KOPT-K1 (cell line): Measurements from ENCODE around the gene WFDC12.
"Not testable (repeated sequence)": the region's sequence is repeated elsewhere in the genome, so short reads cannot be mapped to it uniquely, and the experiment has no call there.

Experiments
- H3K27ac ChIP-seq: fragments of 200-600 bp; sonication (generic); 2 replicates; pipeline ENCODE4 v1.5.1; 2016; ENCODE audit warnings: antibody characterized with exemption, mild to moderate bottlenecking, low read depth, low read length; ENCODE audit not compliant: poor library complexity, severe bottlenecking
- H3K36me3 ChIP-seq: fragments of 200-600 bp; sonication (generic); 2 replicates; pipeline ENCODE4 v1.5.1; 2017; ENCODE audit warnings: antibody characterized with exemption, mild to moderate bottlenecking, low read length, moderate library complexity; ENCODE audit not compliant: insufficient read depth
- H3K9me3 ChIP-seq: fragments of 200-600 bp; sonication (generic); 2 replicates; pipeline ENCODE4 v1.5.1; 2017; ENCODE audit warnings: antibody characterized with exemption, low read length, mild to moderate bottlenecking; ENCODE audit not compliant: insufficient read depth, poor library complexity, severe bottlenecking

The WFDC12 gene

GRCh38 chr20:45124365-45124764 lies at the start of gene WFDC12:
WFDC12 (minus strand) TSS chr20:45124465; CDS start chr20:45124447, 18 bp downstream.
- H3K27ac ChIP-seq: no peak within 1 kb of the TSS
- no peaks in the 10 kb centered on the region for H3K9me3 ChIP-seq
- H3K36me3 ChIP-seq: no peaks in the 10 kb centered on the region

- no peaks in the 10 kb centered on the region for H3K36me3 ChIP-seq
- no peak overlapping the region for H3K27ac ChIP-seq
- H3K9me3 ChIP-seq: no peaks in the 10 kb centered on the region
These were observed 49.3 kb upstream of the WFDC12 start for GRCh38 chr20:45173522-45173921.

- Histone ChIP-seq H3K36me3 (no peaks in the 10 kb centered on the region), H3K27ac (no peak overlapping the region), H3K9me3 (no peaks in the 10 kb centered on the region)
These were observed 40.6 kb upstream of the WFDC12 start for GRCh38 chr20:45164906-45165305.

- Histone ChIP-seq H3K36me3 (no peaks in the 10 kb centered on the region), H3K27ac (no peak overlapping the region), H3K9me3 (peaks cover 7% of the 10 kb centered on the region)
These were observed 39.0 kb upstream of the WFDC12 start for GRCh38 chr20:45163083-45163803.

GRCh38 chr20:45157962-45158361 lies 33.7 kb upstream of the WFDC12 start:
- Histone ChIP-seq H3K36me3 (no peaks in the 10 kb centered on the region), H3K9me3 (peaks cover 14% of the 10 kb centered on the region), H3K27ac (no peak overlapping the region)

GRCh38 chr20:45156713-45157112 lies 32.4 kb upstream of the WFDC12 start:
- Histone ChIP-seq H3K27ac (no peak overlapping the region), H3K9me3 (peaks cover 14% of the 10 kb centered on the region), H3K36me3 (no peaks in the 10 kb centered on the region)

GRCh38 chr20:45154794-45155193 lies 30.5 kb upstream of the WFDC12 start:
- not testable (repeated sequence) for H3K27ac ChIP-seq, H3K36me3 ChIP-seq
- peaks cover 14% of the 10 kb centered on the region for H3K9me3 ChIP-seq

GRCh38 chr20:45154183-45154582 lies 29.9 kb upstream of the WFDC12 start:
- Histone ChIP-seq H3K27ac (no peak overlapping the region), H3K36me3 (no peaks in the 10 kb centered on the region), H3K9me3 (peaks cover 11% of the 10 kb centered on the region)

- Histone ChIP-seq H3K36me3 (no peaks in the 10 kb centered on the region), H3K9me3 (peaks cover 7% of the 10 kb centered on the region), H3K27ac (no peak overlapping the region)
These were observed 29.5 kb upstream of the WFDC12 start for GRCh38 chr20:45153752-45154151.

GRCh38 chr20:45153147-45153546 lies 28.9 kb upstream of the WFDC12 start:
- Histone ChIP-seq H3K9me3 (peaks cover 7% of the 10 kb centered on the region), H3K36me3 (no peaks in the 10 kb centered on the region), H3K27ac (no peak overlapping the region)

- H3K36me3 ChIP-seq: no peaks in the 10 kb centered on the region
- no peak overlapping the region for H3K27ac ChIP-seq
- H3K9me3 ChIP-seq: peaks cover 4% of the 10 kb centered on the region
These were observed 28.1 kb upstream of the WFDC12 start for GRCh38 chr20:45152405-45152804.

- no peak overlapping the region for H3K27ac ChIP-seq
- no peaks in the 10 kb centered on the region for H3K9me3 ChIP-seq
- H3K36me3 ChIP-seq: no peaks in the 10 kb centered on the region
These were observed 24.8 kb upstream of the WFDC12 start for GRCh38 chr20:45149062-45149461.

- H3K27ac ChIP-seq: no peak overlapping the region
- H3K36me3 ChIP-seq: no peaks in the 10 kb centered on the region
- H3K9me3 ChIP-seq: peaks cover 4% of the 10 kb centered on the region
These were observed 16.6 kb upstream of the WFDC12 start for GRCh38 chr20:45140836-45141235.

GRCh38 chr20:45139733-45140375 lies 15.6 kb upstream of the WFDC12 start:
- H3K36me3 ChIP-seq, H3K9me3 ChIP-seq, H3K27ac ChIP-seq: not testable (repeated sequence)

- no peaks in the 10 kb centered on the region for H3K36me3 ChIP-seq
- H3K27ac ChIP-seq: no peak overlapping the region
- H3K9me3 ChIP-seq: peaks cover 4% of the 10 kb centered on the region
These were observed 14.5 kb upstream of the WFDC12 start for GRCh38 chr20:45138561-45139300.
